Breast epithelium (tissue), 4 donors: Measurements from ENCODE around the gene CNTNAP2. TPM values are rescaled to one million over a fixed set of nuclear protein-coding genes. Genes with fewer than 3 reads are reported as not detected.

Source experiments
- DNase-seq, 2 donors: peaks; one replicate each; pipeline ENCODE4 v3.0.0-alpha.2; 2019; ENCODE audit warnings: low spot score in 2 of 2
- H3K27ac ChIP-seq, 2 donors: fragments of 200-600 bp; sonication (generic) in 1 of 2; one replicate each; pipeline ENCODE4 v1.5.1; 2016 to 2019; ENCODE audit warnings: mild to moderate bottlenecking in 1 of 2
- H3K27me3 ChIP-seq, 2 donors: fragments of 200-600 bp; sonication (generic) in 1 of 2; one replicate each; pipeline versions ENCODE4 v1.5.1 to v1.6.0; 2017 to 2019; ENCODE audit warnings: control low read depth in 1 of 2, mild to moderate bottlenecking in 1 of 2
- H3K36me3 ChIP-seq: fragments of 200-600 bp; one replicate; pipeline ENCODE4 v1.5.1; 2019
- H3K4me1 ChIP-seq, 2 donors: fragments of 200-600 bp; sonication (generic); one replicate each; pipeline ENCODE4 v1.5.1; 2016 to 2019; ENCODE audit warnings: control low read depth in 1 of 2
- H3K4me3 ChIP-seq, 3 donors: fragments of 200-600 bp; sonication (generic); 1 replicate in 2 of 3; 2 replicates in 1 of 3; pipeline ENCODE4 v1.5.1; 2016 to 2019; ENCODE audit warnings: mild to moderate bottlenecking in 3 of 3, moderate library complexity in 2 of 3
- H3K9me3 ChIP-seq, 2 donors: fragments of 200-600 bp; sonication (generic) in 1 of 2; one replicate each; pipeline ENCODE4 v1.5.1; 2016 to 2019; ENCODE audit warnings: control low read depth in 1 of 2
- POLR2A ChIP-seq: fragments of 450-650 bp; IDR thresholded peaks from one replicate; pipeline ENCODE4 v1.6.1; 2016; ENCODE audit warnings: antibody characterized with exemption, mild to moderate bottlenecking, moderate library complexity
- POLR2AphosphoS5 ChIP-seq, 3 donors: sonication (generic); formaldehyde crosslinking; IDR thresholded peaks; one replicate each; pipeline ENCODE4 v1.6.1; 2017; ENCODE audit warnings: antibody characterized with exemption in 3 of 3
- intact Hi-C: fragments of 100-400 bp; cut with DNase I; formaldehyde crosslinking; loops from one replicate; pipeline ENCODE4 v1.15.1; 2023; ENCODE audit warnings: low total_unique reads
- total RNA-seq, 3 donors: library from RNA; depleted of rRNA; stranded (reverse); fragments of >200 nt; gene quantifications; one replicate each; pipeline ENCODE4 v1.1.0, GENCODE V29; 2016
- TF ChIP-seq, protein P1 (sequence below), 3 donors: fragments of 450-650 bp; IDR thresholded peaks; one replicate each; pipeline ENCODE4 v1.5.1; 2016 to 2017; ENCODE audit warnings: antibody characterized with exemption in 3 of 3, mild to moderate bottlenecking in 3 of 3, moderate library complexity in 3 of 3

Gene CNTNAP2
- total RNA-seq, 3 donors from 2014 or later: 0.29 to 0.66 TPM; not detected in 1

DNA sequence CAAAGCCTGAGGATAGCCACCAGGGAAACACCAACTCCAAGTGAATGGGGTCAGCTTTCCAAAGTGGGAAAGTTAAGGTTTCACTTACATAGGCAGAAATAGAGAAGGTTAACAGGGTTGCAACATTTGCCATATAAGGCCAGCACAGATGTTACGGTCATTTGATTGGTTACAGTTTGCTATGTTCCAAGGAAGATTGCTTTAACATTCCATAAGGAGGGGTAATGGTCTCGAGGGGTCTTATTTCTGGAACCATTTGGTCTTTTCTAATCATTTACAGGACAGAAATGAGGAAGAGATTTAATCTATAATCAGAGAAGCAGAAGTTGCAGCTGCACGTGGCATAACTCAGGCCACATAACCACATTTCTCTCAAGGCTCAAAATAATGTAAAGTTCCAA is 1794.6 kb downstream of the CNTNAP2 start:
- Histone ChIP-seq H3K27ac (no peak overlapping the region), H3K27me3 (no peaks in the 10 kb centered on the region), H3K9me3 (no peaks in the 10 kb centered on the region), H3K4me1 (no peaks in the 10 kb centered on the region), H3K36me3 (no peaks in the 10 kb centered on the region), H3K4me3 (no peak overlapping the region)
- intact Hi-C loops: no loop called here
- no peak for DNase-seq
- no peak for TF ChIP-seq POLR2A
- TF ChIP-seq, protein P1, sequence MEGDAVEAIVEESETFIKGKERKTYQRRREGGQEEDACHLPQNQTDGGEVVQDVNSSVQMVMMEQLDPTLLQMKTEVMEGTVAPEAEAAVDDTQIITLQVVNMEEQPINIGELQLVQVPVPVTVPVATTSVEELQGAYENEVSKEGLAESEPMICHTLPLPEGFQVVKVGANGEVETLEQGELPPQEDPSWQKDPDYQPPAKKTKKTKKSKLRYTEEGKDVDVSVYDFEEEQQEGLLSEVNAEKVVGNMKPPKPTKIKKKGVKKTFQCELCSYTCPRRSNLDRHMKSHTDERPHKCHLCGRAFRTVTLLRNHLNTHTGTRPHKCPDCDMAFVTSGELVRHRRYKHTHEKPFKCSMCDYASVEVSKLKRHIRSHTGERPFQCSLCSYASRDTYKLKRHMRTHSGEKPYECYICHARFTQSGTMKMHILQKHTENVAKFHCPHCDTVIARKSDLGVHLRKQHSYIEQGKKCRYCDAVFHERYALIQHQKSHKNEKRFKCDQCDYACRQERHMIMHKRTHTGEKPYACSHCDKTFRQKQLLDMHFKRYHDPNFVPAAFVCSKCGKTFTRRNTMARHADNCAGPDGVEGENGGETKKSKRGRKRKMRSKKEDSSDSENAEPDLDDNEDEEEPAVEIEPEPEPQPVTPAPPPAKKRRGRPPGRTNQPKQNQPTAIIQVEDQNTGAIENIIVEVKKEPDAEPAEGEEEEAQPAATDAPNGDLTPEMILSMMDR (IDR thresholded peaks at IDR 0.05): no peak
- no peak for TF ChIP-seq POLR2AphosphoS5 (IDR thresholded peaks at IDR 0.05)

DNA sequence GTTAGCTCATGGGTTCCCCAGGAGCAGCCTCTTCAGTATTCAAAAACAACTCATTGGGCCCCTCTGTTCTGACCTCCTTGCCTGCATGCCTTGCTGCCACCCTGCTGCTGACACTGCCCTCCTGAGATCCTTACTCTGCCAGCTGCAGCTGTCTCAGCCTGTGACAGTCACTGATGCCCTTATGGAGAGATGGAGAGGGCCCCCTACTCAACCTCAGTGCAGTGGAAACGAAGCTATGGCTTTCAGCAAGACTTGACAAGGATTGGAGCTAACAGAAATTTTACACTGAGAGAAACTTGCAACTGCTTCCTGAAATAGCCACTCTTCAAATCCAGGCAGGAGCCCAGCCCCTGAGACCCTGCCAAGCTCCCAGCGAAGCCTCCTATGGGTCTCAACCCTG is 1795.7 kb downstream of the CNTNAP2 start:
- Histone ChIP-seq H3K4me3 (no peak overlapping the region), H3K27ac (no peak overlapping the region), H3K27me3 (no peaks in the 10 kb centered on the region), H3K4me1 (no peaks in the 10 kb centered on the region), H3K36me3 (no peaks in the 10 kb centered on the region), H3K9me3 (no peaks in the 10 kb centered on the region)
- DNase-seq: no peak
- no peak for TF ChIP-seq POLR2A
- intact Hi-C loops: no loop called here

DNA sequence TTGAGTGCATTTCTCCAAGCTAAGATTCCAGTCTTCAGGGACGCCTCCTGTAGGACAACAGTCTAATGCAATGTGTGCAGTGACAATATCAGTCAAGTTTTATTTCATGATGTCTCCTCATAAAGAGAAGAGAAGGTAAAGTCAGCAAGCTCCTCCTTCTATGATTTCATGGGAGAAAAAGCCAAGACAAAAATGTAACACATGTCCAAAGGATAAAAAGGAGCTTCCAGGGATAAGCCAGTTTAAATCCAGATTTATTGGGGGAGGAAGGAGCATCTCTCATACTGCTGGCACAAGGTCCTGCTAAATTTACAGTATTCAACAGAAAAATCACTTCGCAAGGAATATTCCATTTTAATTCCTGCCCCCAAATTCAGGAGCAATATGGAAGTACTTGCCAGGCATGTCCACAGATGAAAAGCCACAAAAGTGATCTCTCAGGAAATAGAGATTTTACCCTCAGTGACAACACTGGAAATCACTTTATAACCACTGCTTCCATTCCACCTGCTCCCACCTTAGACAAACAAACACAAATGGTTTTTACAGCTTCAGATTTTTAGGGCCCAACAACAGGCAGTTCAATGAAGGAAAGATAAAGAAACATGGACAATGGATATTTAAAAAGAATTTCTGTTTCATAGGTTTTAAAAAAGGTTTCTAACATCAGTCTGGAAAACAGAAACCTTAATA is 1796.5 kb downstream of the CNTNAP2 start:
- H3K27me3 ChIP-seq: no peaks in the 10 kb centered on the region
- TF ChIP-seq POLR2AphosphoS5 (IDR thresholded peaks at IDR 0.05) (no peak), POLR2A (no peak)
- TF ChIP-seq, protein P1 (IDR thresholded peaks at IDR 0.05): no peak
- intact Hi-C loops: no loop called here
- H3K36me3 ChIP-seq: no peaks in the 10 kb centered on the region
- H3K4me1 ChIP-seq: no peaks in the 10 kb centered on the region
- H3K4me3 ChIP-seq: no peak overlapping the region
- DNase-seq: no peak
- H3K27ac ChIP-seq: no peak overlapping the region
- H3K9me3 ChIP-seq: no peaks in the 10 kb centered on the region

DNA sequence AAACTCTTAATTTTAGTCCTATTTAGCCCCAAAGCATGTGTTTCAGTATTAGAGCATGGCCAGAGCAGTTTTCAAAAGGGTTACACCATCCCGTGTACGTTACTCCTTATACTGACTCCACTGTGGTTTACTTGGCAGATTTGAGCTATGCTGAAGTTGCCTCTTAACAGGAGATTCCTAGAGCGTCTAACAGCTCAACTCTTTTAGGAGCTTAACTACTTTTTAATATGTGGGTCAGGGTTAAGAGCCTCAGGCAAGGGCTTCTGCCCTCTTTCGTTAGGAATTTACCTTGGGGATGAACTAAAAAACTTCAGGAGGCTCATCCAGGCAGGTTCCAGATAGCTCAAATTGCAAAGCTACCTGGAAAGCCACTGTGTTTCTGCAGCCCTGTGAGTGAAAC is 1799.2 kb downstream of the CNTNAP2 start:
- no peak for TF ChIP-seq POLR2A
- Histone ChIP-seq H3K27me3 (no peaks in the 10 kb centered on the region), H3K4me1 (no peaks in the 10 kb centered on the region), H3K36me3 (no peaks in the 10 kb centered on the region), H3K9me3 (no peaks in the 10 kb centered on the region), H3K4me3 (no peak overlapping the region), H3K27ac (no peak overlapping the region)
- DNase-seq: no peak
- intact Hi-C loops: no loop called here

DNA sequence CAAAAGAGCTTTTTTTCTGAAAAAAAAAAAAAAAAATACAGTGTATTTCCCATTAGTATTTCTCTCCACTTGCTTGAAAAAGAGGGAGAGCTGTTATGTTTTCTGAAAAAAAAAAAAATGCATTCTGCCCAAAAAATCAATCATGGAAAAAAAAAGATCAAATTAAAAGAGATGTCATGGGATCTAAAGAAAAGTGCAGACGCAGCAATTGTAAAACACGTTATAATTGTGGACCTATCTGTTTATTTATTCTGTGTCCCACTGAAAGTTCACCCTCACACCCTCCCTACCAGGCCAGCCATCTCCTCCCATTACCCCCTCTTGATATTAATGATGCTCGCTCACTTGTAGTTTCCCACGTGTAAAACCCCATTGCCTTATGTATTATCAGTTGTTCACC is 1800.0 kb downstream of the CNTNAP2 start:
- Histone ChIP-seq H3K27me3 (no peaks in the 10 kb centered on the region), H3K4me3 (no peak overlapping the region), H3K27ac (no peak overlapping the region), H3K4me1 (no peaks in the 10 kb centered on the region), H3K36me3 (no peaks in the 10 kb centered on the region), H3K9me3 (no peaks in the 10 kb centered on the region)
- TF ChIP-seq, protein P1 (IDR thresholded peaks at IDR 0.05): no peak
- no peak for TF ChIP-seq POLR2AphosphoS5 (IDR thresholded peaks at IDR 0.05)
- no peak for TF ChIP-seq POLR2A
- no peak for DNase-seq
- intact Hi-C loops: no loop called here

DNA sequence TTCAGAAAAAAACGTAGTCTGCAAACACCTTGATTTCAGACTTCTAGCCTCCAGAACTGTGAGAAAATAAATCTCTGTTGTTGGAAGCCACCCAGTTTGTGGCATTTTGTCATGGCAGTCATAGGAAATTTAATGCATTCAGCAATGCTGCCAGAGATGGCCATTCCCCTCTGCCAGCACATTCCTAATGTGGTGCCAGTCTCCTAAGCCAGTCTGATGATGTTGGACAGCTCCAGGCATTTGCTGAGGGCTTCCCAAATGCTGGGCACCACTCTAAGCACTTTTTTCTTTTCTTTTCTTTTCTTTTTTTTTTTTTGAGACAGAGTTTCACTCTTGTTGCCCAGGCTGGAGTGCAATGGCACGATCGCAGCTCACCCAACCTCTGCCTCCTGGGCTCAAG is 1807.2 kb downstream of the CNTNAP2 start:
- no peak for DNase-seq
- intact Hi-C loops: no loop called here
- H3K4me3 ChIP-seq: no peak overlapping the region
- no peaks in the 10 kb centered on the region for H3K27me3 ChIP-seq
- H3K36me3 ChIP-seq: no peaks in the 10 kb centered on the region
- no peak overlapping the region for H3K27ac ChIP-seq
- H3K4me1 ChIP-seq: no peaks in the 10 kb centered on the region
- no peaks in the 10 kb centered on the region for H3K9me3 ChIP-seq
- TF ChIP-seq POLR2A (no peak), POLR2AphosphoS5 (IDR thresholded peaks at IDR 0.05) (no peak)
- TF ChIP-seq, protein P1 (IDR thresholded peaks at IDR 0.05): no peak
